HPDE6-E6E7 (cell line): ENCODE measurements around the gene DQX1.
"Not testable (repeated sequence)": the region's sequence is repeated elsewhere in the genome, so short reads cannot be mapped to it uniquely, and the experiment has no call there.

Source experiments
- DNase-seq: peaks from one replicate; pipeline ENCODE4 v3.0.0; 2011; ENCODE audit warnings: missing footprints; ENCODE audit errors: extremely low spot score

Gene DQX1, protein sequence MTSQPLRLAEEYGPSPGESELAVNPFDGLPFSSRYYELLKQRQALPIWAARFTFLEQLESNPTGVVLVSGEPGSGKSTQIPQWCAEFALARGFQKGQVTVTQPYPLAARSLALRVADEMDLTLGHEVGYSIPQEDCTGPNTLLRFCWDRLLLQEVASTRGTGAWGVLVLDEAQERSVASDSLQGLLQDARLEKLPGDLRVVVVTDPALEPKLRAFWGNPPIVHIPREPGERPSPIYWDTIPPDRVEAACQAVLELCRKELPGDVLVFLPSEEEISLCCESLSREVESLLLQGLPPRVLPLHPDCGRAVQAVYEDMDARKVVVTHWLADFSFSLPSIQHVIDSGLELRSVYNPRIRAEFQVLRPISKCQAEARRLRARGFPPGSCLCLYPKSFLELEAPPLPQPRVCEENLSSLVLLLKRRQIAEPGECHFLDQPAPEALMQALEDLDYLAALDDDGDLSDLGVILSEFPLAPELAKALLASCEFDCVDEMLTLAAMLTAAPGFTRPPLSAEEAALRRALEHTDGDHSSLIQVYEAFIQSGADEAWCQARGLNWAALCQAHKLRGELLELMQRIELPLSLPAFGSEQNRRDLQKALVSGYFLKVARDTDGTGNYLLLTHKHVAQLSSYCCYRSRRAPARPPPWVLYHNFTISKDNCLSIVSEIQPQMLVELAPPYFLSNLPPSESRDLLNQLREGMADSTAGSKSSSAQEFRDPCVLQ

DNA sequence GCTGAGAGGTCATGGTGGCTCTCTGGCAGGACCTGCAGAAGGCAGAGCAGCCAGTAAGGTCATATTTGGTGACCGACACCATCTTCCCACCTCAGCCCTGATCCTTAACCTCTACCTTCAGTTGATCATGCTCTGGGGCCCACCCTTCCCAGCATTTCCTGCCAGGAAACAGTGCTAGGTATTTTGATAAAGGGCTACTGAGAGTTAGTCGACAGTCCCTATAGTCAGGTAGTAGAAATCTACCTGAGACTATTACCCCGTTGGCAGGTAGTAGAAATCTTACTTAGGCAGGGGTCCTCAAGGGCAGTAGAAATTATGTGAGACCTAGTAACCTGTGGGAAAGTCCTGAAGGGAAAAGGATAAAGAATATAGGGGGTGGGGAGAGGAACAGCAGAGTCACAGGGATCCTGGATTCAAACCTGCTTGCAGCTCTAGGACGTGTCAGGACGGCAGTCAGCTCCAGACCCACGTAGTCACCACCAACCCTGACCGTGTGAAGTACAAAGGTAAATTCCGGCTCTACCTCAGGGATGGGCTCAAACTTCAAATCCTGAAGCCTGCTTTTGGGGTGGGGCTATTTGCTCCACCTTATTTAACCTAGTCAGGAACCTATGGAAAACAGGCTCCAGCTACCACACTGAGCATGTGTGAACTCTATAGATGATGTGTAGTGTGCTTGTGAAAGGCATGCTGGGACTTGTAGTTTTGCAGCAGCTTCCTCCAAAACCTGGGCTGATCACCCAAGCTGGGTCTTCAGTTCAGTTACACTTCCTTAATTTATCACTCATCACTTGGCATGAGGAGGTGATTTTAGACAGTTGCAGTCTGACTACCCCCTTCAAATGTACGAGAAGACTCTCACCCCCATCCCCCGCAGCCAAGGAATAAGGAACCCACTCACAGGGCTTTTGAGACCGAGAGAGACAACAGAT is at the start of gene DQX1:
Gene DQX1 (minus strand): TSS at position 515 of the 932 bp plus-strand sequence. CDS start 502 bp downstream, at position 13.
- peak; percentile 87 for DNase-seq

DNA sequence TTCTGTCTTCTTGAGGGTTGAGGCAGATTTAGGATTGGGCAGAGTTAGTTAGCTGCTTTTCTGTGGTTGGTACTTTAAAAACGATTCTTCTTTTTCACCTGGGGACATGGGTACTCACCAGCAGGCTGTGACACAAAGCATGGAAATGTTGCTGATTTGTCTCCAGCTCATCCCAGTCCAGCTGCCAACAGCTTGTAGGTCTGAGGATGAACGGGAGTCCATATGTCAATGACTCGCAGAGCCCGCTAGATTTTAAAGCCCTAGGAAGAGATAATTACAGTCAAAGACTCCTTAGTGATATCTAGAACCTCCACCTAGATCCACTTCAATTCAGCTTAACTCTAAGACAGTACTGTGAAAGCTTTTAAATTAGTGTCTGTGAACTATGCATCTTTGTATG is 49.3 kb upstream of the DQX1 start:
- no peak for DNase-seq

DNA sequence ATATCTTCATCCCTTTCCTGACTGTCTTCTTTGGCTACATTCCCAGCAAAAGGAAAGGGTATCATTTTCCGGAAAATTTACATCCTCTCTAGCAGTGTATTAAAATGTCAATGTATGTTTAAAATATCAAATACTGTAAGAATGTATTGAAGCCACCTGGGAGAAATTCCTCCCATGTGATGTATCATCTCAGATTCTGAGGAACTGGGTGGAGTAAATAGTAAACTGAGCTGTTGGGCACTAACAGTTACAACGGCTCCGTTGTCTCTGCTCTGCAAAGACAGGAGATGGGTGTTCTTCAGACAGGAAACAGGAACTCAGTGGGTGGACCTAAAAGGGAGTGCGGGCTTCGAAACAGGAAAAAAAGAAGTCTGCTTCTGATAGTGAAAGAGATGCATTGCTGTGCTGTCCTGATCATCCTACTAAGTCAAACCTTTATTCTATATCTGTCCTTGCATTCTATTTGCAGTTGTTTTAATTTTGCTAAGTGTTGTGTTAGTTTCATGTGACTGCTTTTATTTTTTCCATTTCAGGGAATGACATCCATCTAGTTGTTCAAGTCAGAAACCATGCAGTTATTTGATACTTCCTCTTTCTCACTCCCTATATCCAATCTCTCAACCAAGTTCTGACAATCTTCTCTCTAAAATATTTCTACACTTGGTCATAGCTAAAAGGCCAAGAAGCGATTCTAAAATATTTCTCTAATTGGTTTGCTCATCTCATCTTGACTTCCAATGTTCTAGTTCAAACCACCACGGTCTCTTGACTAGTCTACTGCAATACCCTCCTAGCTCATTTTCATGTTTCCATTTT is 47.9 kb upstream of the DQX1 start:
- peak; percentile 70 for DNase-seq

DNA sequence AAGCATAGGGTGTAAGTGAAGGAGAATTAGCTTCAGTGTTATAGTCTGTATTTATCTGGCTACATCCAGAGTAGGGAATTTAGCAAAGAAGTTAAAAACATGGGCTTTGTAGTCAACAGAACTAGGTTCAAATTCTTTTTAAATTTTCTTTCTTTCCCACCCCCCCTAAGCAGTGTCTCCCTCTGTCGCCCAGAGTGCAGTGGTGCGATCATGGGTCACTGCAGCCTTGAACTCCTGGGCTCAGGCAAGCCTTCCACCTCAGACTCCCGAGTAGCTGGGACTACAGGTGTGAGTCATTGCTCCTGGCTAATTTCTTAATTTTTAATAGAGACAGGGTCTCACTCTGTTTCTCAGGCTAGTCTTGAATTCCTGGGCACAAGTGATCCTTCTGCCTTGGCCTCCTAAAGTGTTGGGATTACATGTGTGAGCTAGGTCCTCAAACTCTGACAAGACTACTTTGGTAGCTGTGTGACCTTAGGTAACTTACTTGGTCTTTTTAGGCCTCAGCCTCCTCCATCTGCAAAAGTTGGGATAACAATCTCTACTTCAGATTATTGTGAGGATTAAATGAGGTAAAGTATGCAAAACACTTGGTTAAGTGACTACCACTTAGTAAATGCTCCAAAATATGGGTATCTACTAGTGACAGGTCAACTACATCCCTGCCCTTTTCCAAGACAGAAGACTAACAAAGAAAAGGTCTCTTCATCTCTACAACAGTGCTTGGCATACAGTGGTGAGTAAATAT is 46.3 kb upstream of the DQX1 start:
- no peak for DNase-seq

DNA sequence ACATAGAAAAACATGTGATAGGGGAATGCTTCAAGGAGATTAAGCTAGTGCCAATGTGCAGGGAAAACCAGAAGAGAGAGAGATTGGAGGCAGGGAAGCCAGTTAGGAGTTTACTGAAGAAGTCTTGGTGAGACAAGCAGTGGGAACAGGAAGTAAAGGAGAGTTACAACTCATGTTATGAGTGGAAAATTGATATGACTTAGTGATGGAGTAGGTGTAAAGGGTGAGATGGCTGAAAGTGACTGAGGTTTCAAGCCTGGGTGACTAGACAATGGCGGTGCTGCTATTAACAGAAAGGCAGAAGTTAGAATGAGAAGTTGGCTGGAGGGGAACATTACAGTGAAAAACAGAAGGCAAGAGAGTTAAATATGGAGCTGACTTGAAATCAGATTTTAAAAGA is 45.0 kb upstream of the DQX1 start:
- no peak for DNase-seq

DNA sequence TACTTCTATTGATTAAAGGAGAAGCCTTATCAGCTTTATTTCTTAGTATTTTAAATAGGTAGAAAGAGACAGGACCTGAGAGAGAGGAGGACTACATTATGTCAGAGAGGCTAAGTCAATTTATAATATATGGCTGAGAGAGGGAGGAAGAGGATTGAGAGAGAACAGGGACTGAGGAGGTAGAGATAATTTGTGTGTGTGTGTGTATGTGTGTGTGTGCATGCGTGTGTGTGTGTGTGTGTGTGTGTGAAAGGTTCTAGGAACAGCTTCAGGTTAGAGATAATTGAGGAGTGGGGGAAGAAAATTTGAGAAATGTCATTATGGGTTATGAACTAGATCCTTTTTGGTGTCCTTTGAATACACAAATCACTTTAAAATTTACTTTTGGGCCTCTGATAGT is 43.7 kb upstream of the DQX1 start:
- no peak for DNase-seq

DNA sequence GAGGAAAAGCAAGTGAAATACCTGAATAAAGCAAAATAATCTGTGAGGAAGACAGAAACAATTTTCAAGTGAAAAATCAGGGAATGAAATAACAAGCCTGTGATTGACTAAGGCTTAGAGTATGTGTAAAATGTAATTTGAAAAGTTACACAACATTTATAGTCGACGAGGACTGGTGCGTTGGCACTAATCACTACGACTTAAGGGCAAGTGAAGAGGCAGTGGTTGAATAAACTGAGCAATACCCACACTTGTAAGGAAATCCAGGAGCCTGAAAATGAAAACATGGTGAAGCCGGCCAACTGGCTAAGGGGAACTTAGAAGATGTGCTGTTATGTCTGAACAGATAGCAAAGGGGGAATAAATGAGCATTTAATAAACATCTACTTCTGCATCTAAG is 41.9 kb upstream of the DQX1 start:
- no peak for DNase-seq

DNA sequence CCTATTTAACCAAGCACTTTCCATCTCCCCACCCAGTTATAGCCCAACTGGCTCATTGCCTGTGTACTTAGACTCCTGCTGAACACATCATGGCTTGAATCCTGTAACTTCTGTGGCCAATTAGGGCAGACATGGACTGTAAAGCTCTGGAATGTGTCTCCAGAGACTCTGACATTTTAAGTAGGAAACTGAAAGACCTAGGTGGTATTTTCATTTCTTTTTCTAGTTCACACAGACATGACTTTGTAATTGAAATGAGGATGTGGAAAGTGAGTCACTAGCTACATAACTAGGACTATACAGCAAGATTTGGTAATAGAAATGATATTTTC is 40.7 kb upstream of the DQX1 start:
- DNase-seq, result no peak

DNA sequence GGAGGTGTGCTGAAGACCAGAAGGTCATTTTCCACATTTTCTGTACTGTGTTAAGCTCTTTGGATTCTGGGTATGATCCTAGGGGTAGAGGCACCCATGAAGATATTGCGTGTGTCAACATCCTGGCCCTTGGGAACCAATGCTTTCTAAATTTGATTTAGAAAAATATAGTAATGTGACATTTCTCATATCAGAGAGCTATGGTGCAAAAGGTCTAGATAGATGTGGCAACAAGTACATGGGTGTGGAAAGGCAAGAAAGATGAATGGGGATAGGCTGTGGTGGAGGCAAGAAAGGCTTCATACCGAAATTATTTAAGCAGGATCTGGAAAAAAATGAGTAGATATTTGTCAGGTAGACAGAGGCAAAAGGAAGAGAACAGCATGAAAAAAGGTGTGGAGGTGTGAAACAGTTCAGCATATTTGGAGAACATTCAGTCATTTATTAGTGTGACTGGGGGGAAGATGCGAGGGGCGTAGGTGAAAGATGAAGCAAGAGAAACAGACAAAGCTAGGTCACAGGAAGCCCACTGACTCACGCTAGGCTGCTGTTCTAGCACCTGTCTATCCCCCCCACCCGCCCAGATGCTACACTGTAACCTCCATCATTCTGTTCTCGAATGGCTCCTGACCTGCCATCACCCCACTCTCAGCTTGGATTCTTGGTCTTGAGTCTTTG is 40.2 kb upstream of the DQX1 start:
- DNase-seq, result no peak

DNA sequence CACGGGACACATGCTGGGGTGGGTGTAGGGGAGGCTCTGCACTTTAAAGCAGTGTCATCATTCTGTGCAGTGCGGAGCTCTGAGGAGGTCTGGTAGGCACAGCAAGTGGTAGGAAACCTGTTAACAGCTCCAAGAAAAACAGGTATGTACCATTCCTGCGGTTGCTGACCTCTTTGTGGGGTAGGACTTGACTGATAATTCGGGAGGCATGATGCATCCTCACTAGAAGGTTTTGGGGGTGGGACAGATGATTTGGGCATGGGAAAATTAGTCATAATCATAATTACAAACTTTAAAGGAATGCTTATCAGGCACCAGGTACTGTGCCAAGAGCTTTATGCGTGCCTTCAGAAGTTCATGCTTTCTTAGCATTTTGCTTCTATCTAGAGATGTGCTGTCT is 38.2 kb upstream of the DQX1 start:
- DNase-seq, result no peak

DNA sequence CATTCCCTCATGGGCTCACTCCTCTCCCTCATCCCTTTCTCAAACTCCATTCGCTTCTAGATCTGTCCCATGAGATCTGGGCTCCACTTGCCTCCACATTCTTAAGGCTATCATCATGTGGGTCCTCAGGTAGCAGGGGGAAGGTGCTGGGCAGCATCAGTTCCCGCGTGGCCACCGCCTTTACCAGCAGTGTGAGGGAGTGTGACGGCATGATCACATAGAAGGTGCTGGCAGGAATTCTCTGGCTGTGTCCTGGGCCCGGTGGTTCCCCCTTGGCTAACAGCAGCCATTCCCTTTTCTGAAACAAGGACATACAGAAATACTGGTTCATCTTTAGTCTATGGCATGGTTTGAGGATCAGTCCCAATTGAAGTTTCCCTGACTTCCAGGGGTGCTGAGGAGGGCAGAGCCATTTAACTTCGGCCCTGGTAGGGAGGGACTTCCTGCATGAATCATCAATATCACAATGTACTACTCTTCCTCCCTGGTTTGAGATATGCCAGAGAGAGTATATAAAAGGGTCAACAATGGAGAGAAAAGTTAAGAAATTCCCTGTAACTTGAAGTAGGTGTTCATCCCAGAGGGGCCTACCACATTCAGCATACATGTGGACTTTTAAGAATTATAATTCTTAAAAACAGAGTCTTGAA is 36.2 kb upstream of the DQX1 start:
- no peak for DNase-seq

DNA sequence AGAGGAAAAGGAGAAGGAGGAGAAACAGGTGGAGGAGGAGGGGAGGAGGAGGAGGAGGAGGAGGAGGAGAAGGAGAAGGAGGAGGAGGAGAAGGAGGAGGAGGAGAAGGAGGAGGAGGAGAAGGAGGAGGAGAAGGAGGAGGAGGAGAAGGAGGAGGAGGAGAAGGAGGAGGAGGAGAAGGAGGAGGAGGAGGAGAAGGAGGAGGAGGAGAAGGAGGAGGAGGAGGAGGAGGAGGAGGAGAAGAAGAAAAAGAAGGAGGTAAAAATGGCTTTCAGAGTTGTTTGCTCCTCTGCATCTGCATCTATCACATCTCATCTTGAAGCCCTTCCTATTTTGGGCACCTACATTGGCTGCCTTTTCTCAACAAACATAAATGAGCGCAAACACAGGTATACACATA is 35.0 kb upstream of the DQX1 start:
- DNase-seq, result not testable (repeated sequence)

DNA sequence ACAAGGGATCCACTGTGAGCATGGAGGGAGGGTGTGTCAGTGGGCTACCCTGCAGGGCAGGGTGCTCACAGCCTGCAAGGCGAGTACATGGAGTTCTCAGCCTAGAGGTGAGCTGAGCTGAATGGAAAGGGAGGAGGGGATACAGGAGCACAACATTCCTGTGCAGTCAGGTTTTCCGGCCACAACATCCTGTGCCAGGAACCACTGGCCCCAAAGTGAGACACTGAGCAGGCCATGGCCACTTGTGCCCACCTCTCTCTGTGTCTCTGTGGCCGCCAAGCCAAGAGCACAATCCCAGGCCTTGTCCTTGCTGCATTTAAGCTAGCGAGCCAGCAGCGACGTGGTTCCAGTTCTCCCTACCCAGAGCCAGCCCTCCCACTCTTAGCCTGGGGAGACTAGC is 34.6 kb upstream of the DQX1 start:
- DNase-seq, result no peak

DNA sequence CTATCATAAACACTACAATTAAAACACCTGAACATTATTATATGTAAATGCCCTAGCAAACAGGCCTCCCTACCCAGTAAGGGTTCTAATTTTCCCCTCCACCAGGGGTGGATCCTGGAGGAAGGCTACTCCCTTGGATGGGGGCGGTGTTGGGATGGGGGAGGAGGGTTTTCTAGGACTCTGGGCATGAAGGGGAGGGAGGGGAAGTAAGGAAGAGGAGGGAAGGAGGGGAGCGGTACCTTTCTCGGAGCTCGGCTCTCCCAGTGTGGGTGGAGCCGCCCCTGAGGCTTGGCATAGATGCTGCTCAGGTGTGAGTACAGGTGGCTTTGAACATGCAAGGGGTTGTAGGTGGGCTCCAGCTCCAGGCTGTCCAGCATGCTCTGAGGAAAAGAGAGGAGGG is 33.9 kb upstream of the DQX1 start:
- no peak for DNase-seq

DNA sequence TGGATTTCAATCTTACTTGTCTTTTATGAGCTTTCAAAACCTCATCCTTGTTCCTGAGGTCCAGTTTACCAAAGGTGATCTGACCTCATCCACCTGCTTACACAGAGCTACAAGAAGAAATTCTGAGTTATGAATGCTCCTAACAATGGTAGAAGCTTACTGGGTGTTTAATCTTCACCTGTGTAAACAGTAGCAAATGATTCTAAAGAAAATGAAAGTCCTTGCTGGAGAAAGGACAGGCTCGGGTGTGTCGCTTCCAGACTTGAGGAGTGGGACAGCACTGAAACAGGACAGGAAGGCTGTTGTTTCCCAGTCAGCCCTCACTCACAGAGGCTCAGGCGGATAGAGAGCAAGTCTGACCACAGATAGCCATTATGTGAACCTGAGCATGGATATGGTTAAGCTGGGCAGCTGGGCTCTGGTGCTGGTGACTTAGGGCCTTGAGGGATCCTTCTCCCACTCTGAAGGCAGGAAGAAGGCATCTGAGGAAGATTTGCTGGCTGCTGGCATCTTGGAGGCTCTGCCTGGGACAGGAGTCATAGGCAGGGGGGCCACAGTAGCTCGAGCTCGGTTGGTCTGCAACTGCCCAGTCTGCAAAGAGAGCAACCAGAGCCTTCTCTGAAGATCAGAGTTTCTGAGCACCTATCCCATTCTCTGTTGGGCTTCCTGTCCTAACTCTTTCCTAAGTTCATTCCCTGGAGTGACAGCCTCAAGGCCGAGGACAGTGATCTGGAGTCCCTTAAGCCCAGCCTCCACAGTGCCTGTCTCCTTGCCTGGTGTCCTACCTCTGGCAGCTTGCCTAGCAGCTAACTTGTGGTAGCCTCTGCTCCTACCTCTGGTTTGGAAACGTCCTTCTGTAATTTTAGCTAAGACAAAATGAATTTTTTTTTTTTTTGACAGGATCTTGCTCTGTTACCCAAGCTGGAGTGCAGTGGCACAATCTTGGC is 32.5 kb upstream of the DQX1 start:
- DNase-seq, result no peak

DNA sequence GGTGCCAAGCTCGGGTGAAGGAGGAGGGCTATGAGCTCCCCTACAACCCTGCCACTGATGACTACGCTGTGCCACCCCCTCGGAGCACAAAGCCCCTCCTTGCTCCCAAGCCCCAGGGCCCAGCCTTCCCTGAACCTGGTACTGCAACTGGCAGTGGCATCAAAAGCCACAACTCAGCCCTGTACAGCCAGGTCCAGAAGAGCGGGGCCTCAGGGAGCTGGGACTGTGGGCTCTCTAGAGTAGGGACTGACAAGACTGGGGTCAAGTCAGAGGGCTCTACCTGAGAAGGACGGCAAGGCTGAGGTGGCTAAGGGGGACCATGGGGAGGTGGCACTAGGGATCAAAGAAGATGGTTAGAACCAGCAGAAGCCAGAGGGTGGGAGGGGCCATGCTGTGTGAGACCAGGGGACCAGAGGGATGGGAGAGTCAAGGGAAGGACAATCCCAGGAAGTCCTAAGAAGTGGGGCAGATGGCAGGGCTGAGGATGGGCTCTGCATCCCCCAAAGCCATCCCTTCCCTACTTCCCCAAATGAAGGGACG is 30.9 kb upstream of the DQX1 start:
- DNase-seq, result no peak

DNA sequence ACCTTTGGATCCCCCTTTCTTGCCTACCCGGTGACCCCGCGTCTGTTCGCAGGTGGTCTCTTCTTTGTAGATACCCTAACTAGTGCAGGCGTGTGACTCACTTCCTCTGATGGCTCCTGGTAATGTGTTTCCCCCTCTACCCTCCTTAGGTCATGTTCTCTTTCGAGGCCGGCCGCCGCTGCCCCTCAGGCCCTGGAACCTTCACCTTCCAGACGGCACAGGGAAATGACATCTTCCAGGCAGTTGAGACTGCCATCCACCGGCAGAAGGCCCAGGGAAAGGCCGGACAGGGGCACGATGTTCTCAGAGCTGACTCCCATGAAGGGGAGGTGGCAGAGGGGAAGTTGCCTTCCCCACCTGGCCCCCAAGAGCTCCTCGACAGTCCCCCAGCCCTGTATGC is 30.1 kb upstream of the DQX1 start:
- DNase-seq, result no peak

DNA sequence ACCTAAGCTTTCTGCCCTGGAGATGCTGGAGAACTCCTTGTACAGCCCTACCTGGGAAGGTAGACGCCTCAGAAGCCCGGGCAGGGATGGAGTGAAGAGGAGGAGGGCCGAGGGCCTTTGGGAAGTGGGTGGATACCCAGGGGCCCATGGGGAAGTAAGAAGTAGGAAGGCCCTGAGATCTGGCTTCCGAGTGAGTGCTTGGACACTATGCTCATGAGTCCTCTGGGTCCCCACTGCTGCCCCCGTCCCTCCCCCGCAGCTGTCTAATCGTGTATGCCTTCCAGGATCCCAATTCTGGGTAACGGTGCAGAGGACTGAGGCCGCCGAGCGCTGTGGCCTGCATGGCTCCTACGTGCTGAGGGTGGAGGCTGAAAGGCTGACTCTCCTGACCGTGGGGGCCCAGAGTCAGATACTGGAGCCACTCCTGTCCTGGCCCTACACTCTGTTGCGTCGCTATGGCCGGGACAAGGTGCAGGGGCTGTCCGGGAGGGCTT is 29.6 kb upstream of the DQX1 start:
- no peak for DNase-seq
